GM18868 (cell line): ENCODE measurements around the gene OR1I1.
A peak's percentile ranks its signal among the peaks of the same experiment; 100 is the strongest.

ENCODE experiments used
- ATAC-seq: cut with Tn5 transposase; IDR thresholded peaks from one replicate; pipeline ENCODE4 v1.9.1; 2021; ENCODE audit warnings: mild to moderate bottlenecking, moderate library complexity; ENCODE audit not compliant: unreplicated experiment

The OR1I1 gene

GRCh38 chr19:15116856-15117255 lies 34.8 kb downstream of the OR1I1 start:
- no peak for ATAC-seq

DNA sequence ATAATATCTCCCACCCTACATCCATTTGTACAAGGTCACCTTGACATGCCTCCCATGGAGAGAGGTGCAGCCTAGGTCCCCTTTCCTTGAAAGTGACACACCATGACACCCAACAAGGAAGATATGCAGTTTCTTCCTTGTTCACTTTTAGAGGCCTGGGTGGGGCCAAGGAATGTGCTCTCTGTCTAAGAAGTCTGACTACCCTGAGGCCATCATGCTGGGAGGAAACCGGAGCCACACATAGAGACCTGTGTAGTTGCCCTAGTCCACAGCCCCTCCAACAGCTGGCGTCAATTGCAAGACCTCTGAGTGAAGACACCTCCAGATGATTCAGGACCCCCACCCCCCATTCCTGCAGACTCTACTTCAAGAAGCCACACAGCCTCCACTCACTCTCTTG lies 36.2 kb downstream of the OR1I1 start:
- no peak for ATAC-seq

DNA sequence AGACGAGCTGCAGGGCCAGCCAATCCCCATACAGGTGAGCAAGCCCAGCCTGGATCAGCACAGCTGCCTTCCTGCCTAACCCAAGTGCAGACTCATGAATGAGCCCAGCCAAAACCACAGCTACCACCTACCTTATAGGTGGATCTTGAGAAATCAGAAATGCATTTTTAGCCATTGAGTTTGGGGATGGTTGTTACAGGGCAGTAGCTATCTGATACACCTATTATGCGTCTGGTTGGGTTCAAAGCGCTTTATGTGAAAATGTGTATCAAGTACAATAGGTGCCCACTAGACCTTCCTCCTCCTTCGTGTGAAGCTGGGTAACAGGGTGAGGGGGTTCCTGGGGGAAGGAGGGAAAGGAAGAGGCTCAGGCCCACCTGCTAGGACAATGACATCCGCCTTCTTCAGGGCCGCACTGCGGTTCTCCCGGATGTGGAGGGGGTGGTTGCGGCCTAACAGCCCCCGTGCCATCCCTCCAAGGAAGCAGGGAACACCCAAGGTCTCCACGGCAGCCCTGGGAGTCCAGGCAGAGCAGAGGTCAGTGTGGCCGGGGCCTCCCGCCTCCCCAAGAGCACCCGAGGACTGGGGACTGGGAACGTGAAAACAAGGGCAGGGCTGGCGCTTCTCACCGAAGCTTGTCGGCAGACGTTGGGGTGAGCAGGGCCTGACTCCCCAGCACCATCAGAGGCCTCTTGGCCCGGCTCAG lies 36.9 kb downstream of the OR1I1 start:
- no peak for ATAC-seq

DNA sequence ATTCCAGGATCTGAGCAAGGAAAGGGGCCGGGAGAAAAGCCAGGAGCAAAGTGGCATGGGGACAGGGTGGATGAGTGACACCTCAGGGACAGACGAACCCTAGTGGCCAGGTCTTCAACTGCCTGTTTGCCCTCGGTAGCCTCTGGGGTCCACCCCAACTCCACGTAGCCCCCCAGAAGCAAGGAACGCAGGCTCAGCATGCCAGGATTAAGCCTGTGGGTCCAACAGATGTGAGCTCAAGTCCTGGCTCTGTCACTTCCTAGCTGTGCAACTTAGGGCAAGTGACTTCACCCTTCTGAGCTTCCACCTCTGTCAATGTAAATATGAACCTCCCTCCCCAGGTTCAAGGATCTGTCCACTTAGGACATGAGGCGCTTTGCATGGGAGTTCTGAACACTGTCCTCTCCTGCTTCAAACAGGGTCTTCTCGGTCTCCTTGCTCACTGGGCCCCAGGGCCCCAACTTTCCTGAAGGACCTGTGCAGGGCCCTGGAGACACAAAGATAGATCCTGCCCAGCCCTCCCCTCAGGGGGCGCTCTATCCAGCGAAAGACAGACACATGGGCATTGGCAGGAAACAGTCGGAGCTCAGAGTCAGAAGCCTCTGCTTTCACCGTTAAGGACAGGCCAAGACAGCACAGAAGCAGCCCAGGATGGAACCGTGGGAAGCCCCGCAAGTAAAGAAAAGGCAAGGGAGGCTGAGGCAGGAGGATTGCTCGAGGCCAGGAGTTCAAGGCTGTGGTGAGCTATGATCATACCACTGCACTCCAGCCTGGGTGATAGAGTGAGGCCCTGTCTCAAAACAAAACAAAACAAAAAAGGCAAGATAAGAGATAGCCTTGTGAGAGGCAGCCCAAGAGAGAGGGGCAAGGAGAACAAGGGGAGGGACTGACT lies 38.4 kb downstream of the OR1I1 start:
- ATAC-seq = no peak

DNA sequence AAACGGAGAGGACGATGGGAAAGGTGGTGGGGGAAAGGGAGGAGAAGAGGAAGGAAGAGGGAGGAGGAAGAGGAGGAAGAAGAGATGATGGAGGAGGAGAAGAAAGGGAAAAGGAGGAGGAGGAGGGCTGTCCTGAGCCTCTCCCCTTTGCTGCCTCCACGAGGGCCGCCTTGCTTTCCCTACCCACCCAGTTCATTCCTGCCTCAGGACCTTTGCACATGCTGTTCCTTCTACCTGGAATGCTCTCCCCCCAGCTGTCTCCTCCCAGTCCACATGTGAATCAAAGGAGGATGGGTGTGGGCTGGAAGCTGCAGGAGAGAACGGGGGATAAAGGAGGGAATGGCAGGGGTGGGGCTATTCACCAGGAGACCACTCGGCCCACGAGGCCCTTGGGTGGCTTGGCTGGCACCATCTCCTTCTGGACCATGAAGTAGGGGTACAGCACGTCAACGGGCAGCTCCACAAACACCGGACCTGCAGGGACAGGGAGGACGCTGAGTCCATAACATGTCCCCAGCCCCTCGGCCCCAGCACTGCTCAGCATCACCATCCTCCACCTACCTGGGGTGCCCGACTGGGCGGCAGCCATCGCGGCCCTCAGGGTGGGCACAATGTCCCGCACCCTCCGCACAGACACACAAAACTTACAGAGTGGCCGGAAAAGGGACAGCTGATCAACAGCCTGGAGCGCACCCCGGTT lies 40.5 kb downstream of the OR1I1 start:
- no peak for ATAC-seq

- ATAC-seq = no peak
These were observed 41.2 kb downstream of the OR1I1 start for GRCh38 chr19:15123031-15123890.

GRCh38 chr19:15123900-15124299 lies 41.9 kb downstream of the OR1I1 start:
- ATAC-seq = no peak

GRCh38 chr19:15124572-15125231 lies 42.7 kb downstream of the OR1I1 start:
- ATAC-seq = no peak

DNA sequence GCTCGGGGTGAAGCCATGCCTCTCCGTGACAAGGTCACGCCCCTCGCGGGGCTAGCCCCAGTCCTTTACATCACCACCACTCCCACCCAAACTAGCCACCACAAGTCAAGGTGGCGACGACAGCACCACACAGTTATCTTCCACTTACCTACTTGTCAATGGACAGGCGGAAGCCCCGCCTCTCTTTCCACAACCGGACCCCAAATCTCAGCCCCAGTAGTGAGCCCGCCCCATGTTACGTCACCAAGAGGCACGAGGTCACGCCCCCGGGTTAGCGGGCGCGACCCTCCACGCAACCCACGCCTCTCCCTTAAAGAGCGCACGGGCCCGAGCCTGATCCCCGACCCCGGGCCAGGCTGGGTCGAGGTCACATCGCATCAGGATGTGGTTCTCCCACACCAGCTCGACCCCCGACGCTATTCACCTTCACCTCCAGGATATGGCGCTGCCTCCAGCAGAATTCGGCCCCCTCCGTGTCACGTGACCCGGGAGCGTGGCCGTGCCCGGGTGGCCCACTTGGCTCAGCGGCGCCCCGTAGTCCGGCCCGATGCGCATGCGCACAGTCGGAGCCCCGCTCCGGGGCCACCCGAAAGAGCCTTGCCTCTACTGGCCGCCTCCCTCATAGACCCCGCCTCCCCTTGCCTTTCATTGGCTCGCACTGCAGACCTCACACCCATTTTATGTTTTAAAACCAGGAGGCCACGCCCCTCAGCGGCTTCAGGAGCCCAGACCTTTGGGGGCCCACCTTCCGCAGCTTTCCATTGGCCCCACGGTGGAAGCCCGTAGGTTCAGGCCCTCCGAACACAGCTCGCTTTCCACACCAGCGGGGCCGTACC lies 43.4 kb downstream of the OR1I1 start:
- peak; percentile 85 for ATAC-seq

- ATAC-seq = no peak
These were observed 44.3 kb downstream of the OR1I1 start for GRCh38 chr19:15126131-15126910.

DNA sequence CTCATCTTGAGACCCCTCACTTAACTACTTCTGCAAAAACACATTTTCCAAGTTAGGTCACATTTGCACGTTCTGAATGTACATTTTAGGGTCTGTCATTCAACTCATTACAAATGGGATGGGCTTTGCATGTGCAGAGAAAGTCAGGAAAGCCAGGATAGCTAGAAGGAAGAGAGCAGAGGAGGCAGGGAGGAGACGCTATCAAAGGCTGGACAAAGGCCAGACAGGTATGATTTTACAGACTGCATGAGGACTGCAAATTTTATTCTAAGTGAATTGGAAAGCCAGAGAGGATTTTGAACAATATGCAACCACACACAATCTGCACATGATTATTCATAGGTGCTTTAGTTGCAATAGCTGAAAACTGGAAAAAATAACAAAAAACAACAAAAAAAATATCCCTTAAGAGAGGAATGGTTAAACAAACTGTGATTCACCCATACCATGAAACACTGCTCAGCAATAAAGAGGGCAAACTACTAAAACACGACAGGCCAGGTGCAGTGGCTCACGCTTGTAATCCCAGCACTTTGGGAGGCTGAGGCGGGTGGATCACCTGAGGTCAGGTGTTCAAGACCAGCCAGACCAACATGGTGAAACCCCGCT lies 46.3 kb downstream of the OR1I1 start:
- ATAC-seq = no peak

- no peak for ATAC-seq
These were observed 48.0 kb downstream of the OR1I1 start for GRCh38 chr19:15129856-15130585.

GRCh38 chr19:15136234-15136954 lies 54.4 kb downstream of the OR1I1 start:
- ATAC-seq = no peak

- ATAC-seq = no peak
These were observed 55.8 kb downstream of the OR1I1 start for GRCh38 chr19:15137777-15138176.

DNA sequence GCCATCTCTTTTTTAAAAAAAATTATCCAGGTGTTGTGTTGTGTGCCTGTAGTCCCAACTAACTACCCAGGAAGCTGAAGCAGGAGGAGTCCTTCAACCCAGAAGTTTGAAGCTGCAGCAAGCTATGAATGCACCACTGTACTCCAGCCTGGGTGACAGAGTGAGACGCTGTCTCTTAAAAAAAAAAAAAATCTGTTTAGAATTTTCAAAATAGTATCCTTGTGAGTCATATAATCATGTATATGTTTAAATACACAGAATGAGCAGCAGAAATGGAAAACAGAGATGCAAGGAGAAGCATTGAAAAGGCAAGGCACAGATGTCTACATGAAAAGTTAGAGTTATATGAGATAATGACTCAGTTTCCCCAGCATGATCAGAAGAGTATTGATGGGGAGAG lies 56.4 kb downstream of the OR1I1 start:
- no peak for ATAC-seq

DNA sequence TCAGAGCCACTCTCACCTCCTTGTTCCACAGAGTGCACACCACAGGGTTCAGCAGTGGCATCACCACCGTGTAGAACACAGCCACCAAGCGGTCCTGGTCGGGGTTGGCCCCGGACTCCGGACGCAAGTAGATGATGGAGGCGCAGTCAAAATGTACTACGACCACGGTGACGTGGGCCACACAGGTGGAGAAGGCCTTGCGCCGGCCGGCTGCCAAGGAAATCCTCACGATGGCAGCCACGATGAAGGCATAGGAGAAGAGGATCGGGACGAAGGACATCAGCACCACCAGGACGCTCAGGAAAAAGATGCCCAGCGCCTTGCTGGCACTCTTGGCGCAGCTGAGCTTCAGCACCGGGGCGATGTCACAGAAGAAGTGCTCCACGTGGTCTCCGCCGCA lies 59.1 kb downstream of the OR1I1 start:
- ATAC-seq = no peak

DNA sequence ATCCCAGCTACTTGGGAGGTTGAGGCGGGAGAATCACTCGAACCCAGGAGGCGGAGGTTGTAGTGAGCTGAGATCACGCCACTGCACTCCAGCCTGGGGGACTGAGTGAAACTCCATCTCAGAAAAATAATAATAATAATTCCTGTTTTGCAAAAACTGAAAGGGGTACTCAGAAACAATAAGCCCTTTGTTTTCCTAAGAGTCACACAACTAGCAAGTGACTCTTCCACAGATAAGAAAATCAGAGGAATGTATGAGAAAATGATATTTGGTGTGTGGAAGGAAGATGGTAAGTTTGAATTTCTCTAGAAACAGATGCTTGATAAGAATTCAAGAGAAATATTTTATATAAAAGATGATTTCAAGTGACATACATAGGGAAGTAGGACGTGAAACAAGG lies 60.3 kb downstream of the OR1I1 start:
- ATAC-seq = no peak
